ENCODE measurements around the gene RTN1.

The RTN1 gene

GRCh38 chr14:59852350-59852749 is 18.2 kb downstream of the RTN1 start:
- DNase-seq (ENCODE audit: low read depth in 1 of 2, low spot score in 1 of 2): no peak

- no peak for DNase-seq (ENCODE audit: low read depth in 1 of 2, low spot score in 1 of 2)
Measured at GRCh38 chr14:59850458-59850857, 20.1 kb downstream of the RTN1 start.

GRCh38 chr14:59849411-59850130 is 21.0 kb downstream of the RTN1 start:
- no peak for DNase-seq (ENCODE audit: low read depth in 1 of 2, low spot score in 1 of 2)

- no peak for DNase-seq (ENCODE audit: low read depth in 1 of 2, low spot score in 1 of 2)
Measured at GRCh38 chr14:59848671-59849070, 21.9 kb downstream of the RTN1 start.

GRCh38 chr14:59847711-59848110 is 22.9 kb downstream of the RTN1 start:
- no peak for DNase-seq (ENCODE audit: low read depth in 1 of 2, low spot score in 1 of 2)

GRCh38 chr14:59846595-59846994 is 24.0 kb downstream of the RTN1 start:
- no peak for DNase-seq (ENCODE audit: low read depth in 1 of 2, low spot score in 1 of 2)

GRCh38 chr14:59845245-59845644 is 25.3 kb downstream of the RTN1 start:
- DNase-seq (ENCODE audit: low read depth in 1 of 2, low spot score in 1 of 2): no peak

- DNase-seq (ENCODE audit: low read depth in 1 of 2, low spot score in 1 of 2): no peak
Measured at GRCh38 chr14:59844186-59844812, 26.3 kb downstream of the RTN1 start.

GRCh38 chr14:59836116-59836515 is 34.5 kb downstream of the RTN1 start:
- DNase-seq (ENCODE audit: low read depth in 1 of 2, low spot score in 1 of 2): no peak

- DNase-seq (ENCODE audit: low read depth in 1 of 2, low spot score in 1 of 2): no peak
Measured at GRCh38 chr14:59832653-59833294, 37.8 kb downstream of the RTN1 start.

GRCh38 chr14:59831121-59831730 is 39.4 kb downstream of the RTN1 start:
- DNase-seq (ENCODE audit: low read depth in 1 of 2, low spot score in 1 of 2): no peak

GRCh38 chr14:59830338-59830734 is 40.2 kb downstream of the RTN1 start:
- DNase-seq (ENCODE audit: low read depth in 1 of 2, low spot score in 1 of 2): no peak

- no peak for DNase-seq (ENCODE audit: low read depth in 1 of 2, low spot score in 1 of 2)
Measured at GRCh38 chr14:59829469-59830337, 40.9 kb downstream of the RTN1 start.

- no peak for DNase-seq (ENCODE audit: low read depth in 1 of 2, low spot score in 1 of 2)
Measured at GRCh38 chr14:59828276-59828675, 42.3 kb downstream of the RTN1 start.

- no peak for DNase-seq (ENCODE audit: low read depth in 1 of 2, low spot score in 1 of 2)
Measured at GRCh38 chr14:59827401-59827800, 43.2 kb downstream of the RTN1 start.

- DNase-seq (ENCODE audit: low read depth in 1 of 2, low spot score in 1 of 2): no peak
Measured at GRCh38 chr14:59826150-59826549, 44.4 kb downstream of the RTN1 start.

GRCh38 chr14:59823179-59823578 is 47.4 kb downstream of the RTN1 start:
- no peak for DNase-seq (ENCODE audit: low read depth in 1 of 2, low spot score in 1 of 2)

GRCh38 chr14:59819446-59820088 is 51.0 kb downstream of the RTN1 start:
- no peak for DNase-seq (ENCODE audit: low read depth in 1 of 2, low spot score in 1 of 2)

- no peak for DNase-seq (ENCODE audit: low read depth in 1 of 2, low spot score in 1 of 2)
Measured at GRCh38 chr14:59816941-59817340, 53.6 kb downstream of the RTN1 start.

- no peak for DNase-seq (ENCODE audit: low read depth in 1 of 2, low spot score in 1 of 2)
Measured at GRCh38 chr14:59814988-59815387, 55.6 kb downstream of the RTN1 start.

GRCh38 chr14:59811815-59812214 is 58.8 kb downstream of the RTN1 start:
- no peak for DNase-seq (ENCODE audit: low read depth in 1 of 2, low spot score in 1 of 2)

All from stimulated activated CD4-positive, alpha-beta T cell treated with anti-CD3 and anti-CD28 coated beads, Interleukin-15, amount 100 ng/mL, for 1 hour (primary cell).